Endothelial cell of umbilical vein (primary cell): ENCODE measurements around the gene MAP4K4. TPM values are rescaled to one million over a fixed set of nuclear protein-coding genes. Genes with fewer than 3 reads are reported as not detected.

Source experiments
- BruUV-seq: library from RNA; stranded (reverse); fragments of 400-500 nt; replicated peaks from 2 replicates; lab custom pipeline; 2021; lab: Mats Ljungman, UMichigan
- CTCF ChIA-PET: fragments of 300-600, 350-600 bp; sonication (Branson Sonifier 250); formaldehyde crosslinking; loops from one replicate; lab custom pipeline; 2021; ENCODE audit warnings: antibody characterized with exemption, inconsistent platforms; lab: Charles Lee
- POLR2A ChIA-PET: fragments of 300-600, 350-600 bp; sonication (Branson Sonifier 250); formaldehyde crosslinking; loops from one replicate; lab custom pipeline; 2021; ENCODE audit warnings: antibody characterized with exemption, inconsistent platforms; lab: Charles Lee
- DNase-seq: peaks from one replicate; pipeline ENCODE4 v3.0.0-alpha.2; 2011; ENCODE audit warnings: low read depth, low spot score
- FAIRE-seq: peaks from 2 replicates; lab custom pipeline; 2011; peaks lifted over from hg19 to GRCh38; lab: Jason Lieb, UNC
- H2AFZ ChIP-seq: 2 replicates; pipeline ENCODE4 v1.6.0; 2012; ENCODE audit warnings: low read depth, low read length, control low read depth, inconsistent platforms
- H3K27ac ChIP-seq: 2 replicates; pipeline ENCODE4 v1.5.1; 2011; ENCODE audit warnings: low read depth, mild to moderate bottlenecking, control low read depth, low read length, moderate library complexity; ENCODE audit not compliant: insufficient read depth
- H3K27me3 ChIP-seq, 2 experiments: 2 replicates each; pipeline versions ENCODE4 v1.6.0 to v1.6.1; 2011; ENCODE audit warnings: low read length in 2 of 2, mixed read lengths in 1 of 2; ENCODE audit not compliant: control insufficient read depth in 2 of 2, insufficient read depth in 2 of 2
- H3K36me3 ChIP-seq, 2 experiments: 2 replicates in 1 of 2; 3 replicates in 1 of 2; pipeline ENCODE4 v1.5.1; 2011; ENCODE audit warnings: low read length in 2 of 2, mild to moderate bottlenecking in 1 of 2, moderate library complexity in 1 of 2; ENCODE audit not compliant: control insufficient read depth in 2 of 2, insufficient read depth in 2 of 2; ENCODE audit errors: extremely low read depth in 1 of 2
- H3K4me1 ChIP-seq: 3 replicates; pipeline ENCODE4 v1.5.1; 2011; ENCODE audit warnings: mild to moderate bottlenecking, low read length; ENCODE audit not compliant: control insufficient read depth, insufficient read depth; ENCODE audit errors: extremely low read depth
- H3K4me2 ChIP-seq: 2 replicates; pipeline ENCODE4 v1.6.1; 2011; ENCODE audit warnings: low read length, control low read depth, mixed read lengths; ENCODE audit not compliant: insufficient read depth
- H3K4me3 ChIP-seq, 3 experiments: fragments of 200-600 bp in 1 of 3; sonication (generic), shearing (Covaris generic) in 1 of 3; replicated peaks in 1 of 3; 2 replicates each; pipeline ENCODE4 v1.5.1; 2011 to 2016; ENCODE audit warnings: control low read depth in 3 of 3, low read length in 3 of 3, mild to moderate bottlenecking in 2 of 3, inconsistent platforms in 1 of 3, low read depth in 1 of 3, moderate library complexity in 1 of 3; ENCODE audit not compliant: insufficient read depth in 1 of 3
- H3K79me2 ChIP-seq: 2 replicates; pipeline ENCODE4 v1.6.0; 2012; ENCODE audit warnings: low read length, inconsistent platforms; ENCODE audit not compliant: control insufficient read depth, insufficient read depth
- H3K9ac ChIP-seq: replicated peaks from 2 replicates; pipeline ENCODE3; 2011; ENCODE audit warnings: low read length, control low read depth; ENCODE audit not compliant: insufficient read depth; ENCODE audit errors: extremely low read depth
- H3K9me1 ChIP-seq: replicated peaks from 3 replicates; pipeline ENCODE4 v1.6.0; 2011; ENCODE audit warnings: mild to moderate bottlenecking, low read length; ENCODE audit not compliant: control insufficient read depth, insufficient read depth; ENCODE audit errors: extremely low read depth
- H3K9me3 ChIP-seq: replicated peaks from 2 replicates; pipeline ENCODE4 v1.5.1; 2012; ENCODE audit warnings: low read length, inconsistent platforms; ENCODE audit not compliant: control insufficient read depth, insufficient read depth
- H4K20me1 ChIP-seq: replicated peaks from 2 replicates; pipeline ENCODE3; 2011; ENCODE audit warnings: mild to moderate bottlenecking, low read length; ENCODE audit not compliant: control insufficient read depth, insufficient read depth; ENCODE audit errors: extremely low read depth
- EZH2 ChIP-seq: IDR thresholded peaks from 2 replicates; pipeline ENCODE4 v1.6.1; 2012; ENCODE audit warnings: borderline replicate concordance, low read depth, mild to moderate bottlenecking, moderate library complexity, low read length, inconsistent platforms; ENCODE audit not compliant: severe bottlenecking
- FOS ChIP-seq: IDR thresholded peaks from 2 replicates; pipeline ENCODE4 v1.6.1; 2011; ENCODE audit warnings: mild to moderate bottlenecking, low read length, moderate library complexity, borderline replicate concordance; ENCODE audit not compliant: insufficient read depth
- GATA2 ChIP-seq: IDR thresholded peaks from 2 replicates; pipeline ENCODE4 v1.7.0; 2011; ENCODE audit warnings: low read depth, mild to moderate bottlenecking, moderate library complexity, mixed read lengths, low read length; ENCODE audit not compliant: insufficient read length, insufficient read depth
- JUN ChIP-seq: IDR thresholded peaks from 2 replicates; pipeline ENCODE4 v1.6.1; 2011; ENCODE audit warnings: borderline replicate concordance, low read depth; ENCODE audit not compliant: insufficient read length, insufficient read depth
- MYC ChIP-seq: IDR thresholded peaks from one replicate; pipeline ENCODE4 v1.6.1; 2011; ENCODE audit warnings: mild to moderate bottlenecking, low read depth, low read length
- POLR2A ChIP-seq: IDR thresholded peaks from 2 replicates; pipeline ENCODE4 v1.6.1; 2012; ENCODE audit warnings: low read depth, mild to moderate bottlenecking, control low read depth, low read length
- POLR2AphosphoS5 ChIP-seq: IDR thresholded peaks from 2 replicates; pipeline ENCODE4 v1.6.1; 2012; ENCODE audit warnings: low read depth, mild to moderate bottlenecking, control low read depth, low read length, moderate library complexity; ENCODE audit not compliant: insufficient read depth
- dilution Hi-C: fragments of 300-500 bp; cut with MboI; formaldehyde crosslinking; loops from one replicate; pipeline ENCODE4 v1.15.0; 2019; ENCODE audit warnings: low sequenced_read_pairs; ENCODE audit not compliant: extremely low pct_ligation_motif_present
- intact Hi-C: fragments of 100-400 bp; cut with micrococcal nuclease; formaldehyde crosslinking; loops from one replicate; pipeline ENCODE4 v1.10.0; 2022
- polyA plus RNA-seq, 4 experiments: library from polyadenylated mRNA; depleted of rRNA in 3 of 4; stranded (reverse) in 3 of 4; unstranded in 1 of 4; fragments of >200 nt; gene quantifications; 2 replicates each; pipeline versions ENCODE4 v1.2.1 to v1.2.3, GENCODE V29; 2011 to 2012; ENCODE audit warnings: missing spikeins in 1 of 4
- total RNA-seq: library from RNA; stranded (reverse); gene quantifications from 2 replicates; pipeline ENCODE4 v1.2.3, GENCODE V29; 2021
- TF ChIP-seq, protein P1 (sequence below), 2 donors: IDR thresholded peaks; 1 replicate in 1 of 2; 2 replicates in 1 of 2; pipeline ENCODE4 v1.5.1; 2011; ENCODE audit warnings: low read length in 2 of 2, mild to moderate bottlenecking in 2 of 2, moderate library complexity in 2 of 2, control low read depth in 1 of 2, inconsistent platforms in 1 of 2, low read depth in 1 of 2; ENCODE audit not compliant: insufficient read depth in 1 of 2; ENCODE audit errors: extremely low read depth in 1 of 2
- TF ChIP-seq, protein P2 (sequence below): IDR thresholded peaks from 2 replicates; pipeline ENCODE4 v1.6.1; 2011; ENCODE audit not compliant: insufficient read depth, insufficient read length

The MAP4K4 gene
- total and polyA plus RNA-seq, 2 donors (not counting 3 experiments of a cell fraction or from before 2014, with no cell fraction given) = 79.4 to 269 TPM

DNA sequence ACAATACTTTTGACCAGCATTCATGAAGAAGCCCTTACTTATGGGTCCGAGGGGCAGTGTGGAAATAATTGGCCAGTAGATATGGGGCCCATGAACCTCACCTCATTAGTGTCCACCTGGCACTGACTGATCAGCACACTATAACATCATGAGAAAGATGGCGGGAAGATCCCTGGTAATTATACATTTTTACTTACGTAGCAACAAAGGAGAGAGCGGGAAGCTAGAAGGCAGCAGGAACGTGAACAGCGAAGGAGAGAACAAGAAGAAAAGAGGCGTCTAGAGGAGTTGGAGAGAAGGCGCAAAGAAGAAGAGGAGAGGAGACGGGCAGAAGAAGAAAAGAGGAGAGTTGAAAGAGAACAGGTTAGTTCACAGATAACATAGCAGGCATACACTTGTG, 158.3 kb downstream of the MAP4K4 start:
- H3K4me2 ChIP-seq = no peak overlapping the region
- ChIA-PET POLR2A (no interaction called here), CTCF (interaction anchor here (1.5 to 1.7 kb wide), 2 partner anchors 12 to 24 kb away, joined by 3 read pairs; no protein-coding TSS in a partner anchor)
- no peak overlapping the region for H3K9ac ChIP-seq
- H3K4me1 ChIP-seq = peaks cover 3% of the 10 kb centered on the region
- no peak overlapping the region for H3K4me3 ChIP-seq
- H2AFZ ChIP-seq = no peak overlapping the region
- no peak overlapping the region for H3K27ac ChIP-seq
- BruUV-seq = no TSS peak
- peaks cover 21 to 29% of the 10 kb centered on the region in 2 experiments for H3K36me3 ChIP-seq
- peaks cover 49% of the 10 kb centered on the region for H3K79me2 ChIP-seq
- DNase-seq = no peak
- no peak for TF ChIP-seq EZH2
- TF ChIP-seq, protein P1, sequence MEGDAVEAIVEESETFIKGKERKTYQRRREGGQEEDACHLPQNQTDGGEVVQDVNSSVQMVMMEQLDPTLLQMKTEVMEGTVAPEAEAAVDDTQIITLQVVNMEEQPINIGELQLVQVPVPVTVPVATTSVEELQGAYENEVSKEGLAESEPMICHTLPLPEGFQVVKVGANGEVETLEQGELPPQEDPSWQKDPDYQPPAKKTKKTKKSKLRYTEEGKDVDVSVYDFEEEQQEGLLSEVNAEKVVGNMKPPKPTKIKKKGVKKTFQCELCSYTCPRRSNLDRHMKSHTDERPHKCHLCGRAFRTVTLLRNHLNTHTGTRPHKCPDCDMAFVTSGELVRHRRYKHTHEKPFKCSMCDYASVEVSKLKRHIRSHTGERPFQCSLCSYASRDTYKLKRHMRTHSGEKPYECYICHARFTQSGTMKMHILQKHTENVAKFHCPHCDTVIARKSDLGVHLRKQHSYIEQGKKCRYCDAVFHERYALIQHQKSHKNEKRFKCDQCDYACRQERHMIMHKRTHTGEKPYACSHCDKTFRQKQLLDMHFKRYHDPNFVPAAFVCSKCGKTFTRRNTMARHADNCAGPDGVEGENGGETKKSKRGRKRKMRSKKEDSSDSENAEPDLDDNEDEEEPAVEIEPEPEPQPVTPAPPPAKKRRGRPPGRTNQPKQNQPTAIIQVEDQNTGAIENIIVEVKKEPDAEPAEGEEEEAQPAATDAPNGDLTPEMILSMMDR (IDR thresholded peaks at IDR 0.05; ENCODE audit: extremely low read depth in 1 of 2, insufficient read depth in 1 of 2, low read depth in 1 of 2, low read length in 2 of 2) = no peak
- TF ChIP-seq GATA2 = no peak
- TF ChIP-seq JUN = no peak
- TF ChIP-seq FOS = no peak
- TF ChIP-seq POLR2A = no peak
- TF ChIP-seq, protein P2, sequence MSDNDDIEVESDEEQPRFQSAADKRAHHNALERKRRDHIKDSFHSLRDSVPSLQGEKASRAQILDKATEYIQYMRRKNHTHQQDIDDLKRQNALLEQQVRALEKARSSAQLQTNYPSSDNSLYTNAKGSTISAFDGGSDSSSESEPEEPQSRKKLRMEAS = no peak
- no peak for TF ChIP-seq MYC
- TF ChIP-seq POLR2AphosphoS5 = no peak
- no peaks in the 10 kb centered on the region for H3K9me3 ChIP-seq
- no peak for FAIRE-seq
- H3K9me1 ChIP-seq = no peaks in the 10 kb centered on the region
- intact Hi-C loops = no loop called here
- H3K27me3 ChIP-seq = no peaks in the 10 kb centered on the region
- H4K20me1 ChIP-seq = peaks cover 3% of the 10 kb centered on the region
- dilution Hi-C loops = no loop called here
